BLaER1 treated with 17β-estradiol and CSF1 and Interleukin-3, amounts not matched to agents 10 nM and 100 nM (cell line): ENCODE measurements around the gene SLC7A6OS.
A peak's percentile ranks its signal among the peaks of the same experiment; 100 is the strongest.

ENCODE experiments used
- H3K27ac ChIP-seq, 11 experiments: shearing (Covaris generic); formaldehyde crosslinking; 2 replicates each; pipeline ENCODE4 v1.8.1; 2022
- H3K27me3 ChIP-seq, 11 experiments: shearing (Covaris generic); formaldehyde crosslinking; 2 replicates each; pipeline ENCODE4 v1.8.1; 2022
- H3K36me3 ChIP-seq, 11 experiments: shearing (Covaris generic); formaldehyde crosslinking; 2 replicates each; pipeline ENCODE4 v1.8.1; 2022
- H3K4me1 ChIP-seq, 10 experiments: shearing (Covaris generic); formaldehyde crosslinking; 2 replicates each; pipeline ENCODE4 v1.8.1; 2022
- H3K4me2 ChIP-seq, 11 experiments: shearing (Covaris generic); formaldehyde crosslinking; 2 replicates each; pipeline ENCODE4 v1.8.1; 2022
- H3K4me3 ChIP-seq, 10 experiments: shearing (Covaris generic); formaldehyde crosslinking; 2 replicates each; pipeline ENCODE4 v1.8.1; 2022
- H3K9ac ChIP-seq, 11 experiments: shearing (Covaris generic); formaldehyde crosslinking; 2 replicates each; pipeline ENCODE4 v1.8.1; 2022
- H3K9me3 ChIP-seq, 11 experiments: shearing (Covaris generic); formaldehyde crosslinking; replicated peaks in 1 of 11; 2 replicates each; pipeline ENCODE4 v1.8.1; 2022
- H4K20me1 ChIP-seq, 11 experiments: shearing (Covaris generic); formaldehyde crosslinking; 2 replicates each; pipeline ENCODE4 v1.8.1; 2022
- Cebpa-rat ChIP-seq, 11 experiments: shearing (Covaris generic); IDR thresholded peaks; 2 replicates each; pipeline ENCODE4 v1.8.1; 2022

SLC7A6OS gene

DNA sequence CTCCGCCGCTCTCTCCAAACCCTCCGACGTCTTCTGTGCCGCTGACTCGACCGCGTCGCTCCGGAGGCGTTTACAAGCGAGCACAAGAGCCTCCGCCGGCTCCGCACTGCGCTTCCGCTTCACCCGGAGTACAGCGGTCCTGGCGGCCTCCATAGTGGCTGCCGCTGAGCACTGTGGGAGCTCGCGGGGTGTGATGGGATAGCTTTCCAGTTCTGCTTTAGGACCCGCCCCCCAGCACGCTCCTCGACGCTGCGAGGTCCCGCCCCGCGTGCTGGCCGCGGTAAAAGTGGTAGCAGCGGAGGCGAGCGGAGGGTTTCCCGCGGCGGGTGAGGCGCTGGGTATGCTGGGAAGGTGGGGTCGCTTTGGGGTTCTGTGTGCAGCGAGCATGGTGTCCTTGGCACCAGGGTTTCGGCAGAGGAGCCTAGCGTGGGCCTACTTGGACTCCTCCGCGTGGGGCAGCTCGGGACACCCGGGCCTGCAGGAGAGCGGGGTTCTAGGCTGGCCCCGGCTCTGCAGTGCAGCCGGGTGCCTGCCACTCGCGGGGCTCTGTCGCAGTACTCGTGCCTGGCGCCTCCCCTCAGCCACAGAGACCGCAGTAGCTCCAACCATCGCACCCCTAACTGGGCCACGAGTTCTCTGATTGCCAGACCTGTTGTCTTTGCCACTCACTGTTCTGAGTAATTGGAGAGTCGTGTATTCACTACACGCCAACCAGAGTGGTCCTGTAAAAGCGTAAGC is at the start of gene SLC7A6OS, which contains the start of gene PRMT7:
Gene SLC7A6OS (minus strand): TSS at position 173 of the 738 bp plus-strand sequence. CDS start 20 bp downstream, at position 153.
Gene PRMT7 (plus strand): TSS at position 246 of the 738 bp plus-strand sequence. CDS start 4,961 bp downstream, outside the sequence.
- H3K27me3 ChIP-seq, result no peaks in the 10 kb centered on the region
- H3K9me3 ChIP-seq, result no peaks in the 10 kb centered on the region
- peaks cover 4 to 44% (median 26%) of the 10 kb centered on the region in 11 experiments; a peak in 19 of 22 replicates for H4K20me1 ChIP-seq
- TF ChIP-seq Cebpa-rat (IDR thresholded peaks at IDR 0.05), result no peak
- peak within 1 kb of the TSS; percentile 91 to 100 (median 94) for H3K4me2 ChIP-seq
- peak within 1 kb of the TSS; percentile 89 to 97 (median 92) for H3K9ac ChIP-seq
- H3K4me3 ChIP-seq, result peak within 1 kb of the TSS; percentile 84 to 98 (median 94)
- H3K36me3 ChIP-seq, result peaks cover 54 to 72% (median 63%) of the 10 kb centered on the region in 11 experiments
- H3K27ac ChIP-seq, result peak within 1 kb of the TSS; percentile 56 to 91 (median 85)
- H3K4me1 ChIP-seq, result peaks cover 27 to 38% (median 31%) of the 10 kb centered on the region in 10 experiments

DNA sequence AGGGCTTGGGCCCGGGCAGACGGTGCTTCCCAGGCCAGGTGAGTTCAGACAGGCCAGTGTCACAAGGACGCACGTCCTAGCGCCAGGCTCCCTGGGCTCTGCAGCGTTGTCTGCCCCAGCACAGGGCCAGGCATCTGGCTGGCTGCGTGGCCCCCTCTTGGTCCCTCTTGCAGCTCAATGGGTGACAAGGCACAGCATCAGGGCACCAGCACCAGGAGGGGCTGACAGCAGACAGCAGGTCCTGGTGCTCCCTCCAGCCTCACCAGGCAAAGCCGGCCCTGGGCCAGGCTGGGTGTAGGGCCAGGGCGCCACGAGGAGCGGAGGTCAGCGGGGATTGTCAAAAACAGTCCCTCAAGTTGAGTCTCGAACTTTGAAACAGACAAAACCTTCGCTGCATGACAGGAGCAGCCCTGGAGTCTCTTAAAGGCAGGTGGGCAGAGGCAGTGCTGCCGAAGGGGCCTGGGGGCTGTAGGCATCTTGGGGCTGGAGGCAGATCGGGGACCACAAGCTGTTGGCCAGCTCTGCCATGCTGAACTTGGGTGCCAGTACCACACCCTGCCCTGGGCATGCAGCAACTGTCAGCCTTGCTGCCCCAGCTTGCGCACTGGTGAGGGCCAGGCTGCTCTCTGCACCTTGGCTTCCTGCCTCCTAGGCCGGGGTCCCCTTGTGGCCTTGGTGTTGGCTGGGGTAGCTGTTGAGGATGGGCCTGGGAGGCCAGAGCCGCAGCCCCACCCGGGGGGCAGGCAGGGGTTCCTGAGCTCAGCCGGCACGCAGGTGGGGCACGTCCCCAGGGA is 48.8 kb upstream of the SLC7A6OS start:
- TF ChIP-seq Cebpa-rat (IDR thresholded peaks at IDR 0.05), result no peak
- peaks cover 84 to 100% (median 100%) of the 10 kb centered on the region in 10 experiments for H3K4me1 ChIP-seq
- H3K4me3 ChIP-seq, result peak overlapping the region in 2 of 10 experiments; percentile 10 to 12; a peak in 3 of 20 replicates
- H3K27ac ChIP-seq, result peak overlapping the region in 7 of 11 experiments; percentile 30 to 87 (median 74); a peak in 13 of 22 replicates
- H3K36me3 ChIP-seq, result peaks cover 18 to 45% (median 22%) of the 10 kb centered on the region in 11 experiments; a peak in 21 of 22 replicates
- H3K9me3 ChIP-seq, result no peaks in the 10 kb centered on the region
- peak overlapping the region in 8 of 11 experiments; percentile 21 to 76 (median 52); a peak in 12 of 22 replicates for H3K9ac ChIP-seq
- H3K27me3 ChIP-seq, result peaks cover 0 to 45% (median 0%) of the 10 kb centered on the region in 11 experiments; a peak in 5 of 22 replicates
- peaks cover 0 to 95% (median 19%) of the 10 kb centered on the region in 11 experiments; a peak in 11 of 22 replicates for H4K20me1 ChIP-seq
- peak overlapping the region; percentile 85 to 100 (median 96) for H3K4me2 ChIP-seq

DNA sequence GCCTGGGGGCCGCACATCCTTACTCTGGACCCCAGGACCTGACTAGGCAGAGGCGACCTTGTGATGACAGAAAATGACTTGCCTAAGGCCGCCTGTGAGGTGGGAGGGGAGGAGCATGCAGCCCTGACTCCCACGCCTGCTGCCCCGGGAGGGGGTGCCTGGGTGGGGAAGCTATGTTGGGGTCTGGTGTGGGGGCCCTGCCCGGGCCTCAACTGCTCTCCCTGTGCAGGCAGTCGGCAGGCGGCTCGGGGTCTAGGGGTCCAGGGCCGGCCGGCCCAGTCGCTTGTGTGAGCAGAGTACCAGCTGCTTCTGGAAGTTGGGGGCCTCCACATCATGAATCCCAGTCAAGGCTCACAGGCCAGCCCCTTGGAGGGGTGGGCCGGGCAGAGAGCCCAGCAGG is 48.2 kb upstream of the SLC7A6OS start:
- H3K9ac ChIP-seq, result peak overlapping the region in 9 of 11 experiments; percentile 2 to 76 (median 54); a peak in 17 of 22 replicates

DNA sequence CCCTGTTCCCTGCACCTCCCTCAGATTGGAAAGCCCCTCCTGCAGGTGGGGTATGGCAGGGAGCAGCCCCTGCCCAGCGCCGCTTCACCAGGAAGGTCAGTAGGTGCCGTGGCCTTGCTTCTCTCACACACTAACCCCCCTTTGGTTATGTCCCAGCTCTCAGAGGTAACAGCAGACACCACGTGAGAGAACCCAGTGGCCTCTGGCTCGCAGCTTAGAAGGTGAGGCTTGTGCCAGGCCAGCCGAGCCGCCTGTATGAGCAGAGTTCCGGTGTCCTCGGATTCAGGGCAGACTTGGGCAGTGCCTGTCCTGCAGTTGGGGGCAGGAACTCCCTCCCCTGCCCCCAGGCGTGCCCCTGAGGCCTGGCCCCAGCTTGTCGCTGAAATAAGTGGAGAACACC is 47.2 kb upstream of the SLC7A6OS start:
- Histone ChIP-seq H3K4me2 (peak overlapping the region; percentile 85 to 100 (median 96)), H3K9me3 (no peaks in the 10 kb centered on the region), H3K4me3 (peak overlapping the region in 1 of 10 experiments; percentile 55; a peak in 3 of 20 replicates), H3K4me1 (peaks cover 73 to 87% (median 85%) of the 10 kb centered on the region in 10 experiments), H4K20me1 (peaks cover 0 to 93% (median 20%) of the 10 kb centered on the region in 11 experiments; a peak in 11 of 22 replicates), H3K36me3 (peaks cover 35 to 62% (median 38%) of the 10 kb centered on the region in 11 experiments), H3K27ac (peak overlapping the region in 7 of 11 experiments; percentile 48 to 87 (median 82); a peak in 14 of 22 replicates), H3K9ac (peak overlapping the region in 9 of 11 experiments; percentile 20 to 76 (median 53); a peak in 13 of 22 replicates), H3K27me3 (peaks cover 0 to 58% (median 0%) of the 10 kb centered on the region in 11 experiments; a peak in 5 of 22 replicates)
- no peak for TF ChIP-seq Cebpa-rat (IDR thresholded peaks at IDR 0.05)

More for the DNA sequence above, 48.2 kb upstream of the SLC7A6OS start:
- Histone ChIP-seq H4K20me1 (peaks cover 0 to 93% (median 20%) of the 10 kb centered on the region in 11 experiments; a peak in 11 of 22 replicates), H3K4me1 (peaks cover 77 to 98% (median 95%) of the 10 kb centered on the region in 10 experiments), H3K9me3 (no peaks in the 10 kb centered on the region), H3K4me3 (peak overlapping the region in 1 of 10 experiments; percentile 12; a peak in 1 of 20 replicates), H3K27ac (peak overlapping the region in 7 of 11 experiments; percentile 30 to 87 (median 74); a peak in 13 of 22 replicates), H3K4me2 (peak overlapping the region; percentile 85 to 100 (median 96)), H3K36me3 (peaks cover 25 to 52% (median 28%) of the 10 kb centered on the region in 11 experiments), H3K27me3 (peaks cover 0 to 51% (median 0%) of the 10 kb centered on the region in 11 experiments; a peak in 5 of 22 replicates)
- no peak for TF ChIP-seq Cebpa-rat (IDR thresholded peaks at IDR 0.05)

DNA sequence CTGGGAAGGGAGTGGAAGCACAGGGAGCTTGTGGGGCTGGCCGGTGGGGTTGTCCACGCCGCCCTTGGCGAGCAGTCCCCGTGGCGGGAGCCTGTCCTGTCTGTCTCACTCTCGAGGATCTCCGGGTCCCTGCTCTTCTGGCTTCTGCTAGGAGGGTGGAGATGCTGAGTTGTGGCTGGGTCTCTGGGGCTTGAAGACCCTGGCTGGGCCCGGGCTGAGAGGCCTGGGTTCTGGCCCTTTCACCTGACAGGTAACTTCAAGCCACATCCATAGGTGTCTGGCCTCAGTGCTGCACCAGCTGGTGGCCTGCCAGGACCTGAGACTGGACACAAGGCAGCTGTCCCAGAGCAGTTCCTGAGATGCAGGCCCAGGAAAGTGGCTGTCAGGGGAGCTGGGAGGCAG is 46.8 kb upstream of the SLC7A6OS start:
- no peak for TF ChIP-seq Cebpa-rat (IDR thresholded peaks at IDR 0.05)
- H3K9me3 ChIP-seq, result no peaks in the 10 kb centered on the region
- peak overlapping the region in 5 of 10 experiments; percentile 9 to 55 (median 41); a peak in 5 of 20 replicates for H3K4me3 ChIP-seq
- H3K4me1 ChIP-seq, result peaks cover 73 to 86% (median 81%) of the 10 kb centered on the region in 10 experiments
- peaks cover 39 to 66% (median 42%) of the 10 kb centered on the region in 11 experiments for H3K36me3 ChIP-seq
- H3K9ac ChIP-seq, result peak overlapping the region in 9 of 11 experiments; percentile 20 to 76 (median 53); a peak in 14 of 22 replicates
- peaks cover 0 to 56% (median 0%) of the 10 kb centered on the region in 11 experiments; a peak in 5 of 22 replicates for H3K27me3 ChIP-seq
- H4K20me1 ChIP-seq, result peaks cover 0 to 92% (median 20%) of the 10 kb centered on the region in 11 experiments; a peak in 11 of 22 replicates
- peak overlapping the region; percentile 85 to 100 (median 96) for H3K4me2 ChIP-seq
- H3K27ac ChIP-seq, result peak overlapping the region in 8 of 11 experiments; percentile 47 to 87 (median 78); a peak in 15 of 22 replicates

DNA sequence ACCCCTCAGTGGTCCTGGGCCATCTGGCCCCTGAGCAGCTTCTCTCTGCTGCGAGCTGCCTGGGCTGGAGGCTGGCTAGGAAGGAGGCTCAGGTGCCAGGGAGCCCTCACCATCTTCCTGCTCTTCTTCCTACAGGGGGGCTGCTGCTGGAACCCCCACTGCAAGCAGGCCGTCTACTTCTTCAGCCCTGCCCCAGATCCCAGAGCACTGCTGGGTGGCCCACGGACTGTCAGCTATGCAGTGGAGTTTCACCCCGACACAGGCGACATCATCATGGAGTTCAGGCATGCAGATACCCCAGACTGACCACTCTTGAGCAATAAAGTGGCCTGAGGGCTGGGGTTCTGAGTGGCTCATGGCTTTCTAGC is 46.2 kb upstream of the SLC7A6OS start:
- Histone ChIP-seq H3K4me3 (peak overlapping the region in 7 of 10 experiments; percentile 9 to 55 (median 41); a peak in 11 of 20 replicates), H3K4me2 (peak overlapping the region; percentile 85 to 100 (median 96)), H3K9me3 (no peaks in the 10 kb centered on the region), H3K4me1 (peaks cover 67 to 86% (median 79%) of the 10 kb centered on the region in 10 experiments), H3K27ac (peak overlapping the region in 8 of 11 experiments; percentile 47 to 87 (median 78); a peak in 17 of 22 replicates), H3K36me3 (peaks cover 44 to 72% (median 47%) of the 10 kb centered on the region in 11 experiments), H4K20me1 (peaks cover 0 to 90% (median 20%) of the 10 kb centered on the region in 11 experiments; a peak in 11 of 22 replicates), H3K9ac (peak overlapping the region in 8 of 11 experiments; percentile 17 to 76 (median 60); a peak in 15 of 22 replicates), H3K27me3 (peaks cover 0 to 50% (median 0%) of the 10 kb centered on the region in 11 experiments; a peak in 5 of 22 replicates)
- no peak for TF ChIP-seq Cebpa-rat (IDR thresholded peaks at IDR 0.05)

DNA sequence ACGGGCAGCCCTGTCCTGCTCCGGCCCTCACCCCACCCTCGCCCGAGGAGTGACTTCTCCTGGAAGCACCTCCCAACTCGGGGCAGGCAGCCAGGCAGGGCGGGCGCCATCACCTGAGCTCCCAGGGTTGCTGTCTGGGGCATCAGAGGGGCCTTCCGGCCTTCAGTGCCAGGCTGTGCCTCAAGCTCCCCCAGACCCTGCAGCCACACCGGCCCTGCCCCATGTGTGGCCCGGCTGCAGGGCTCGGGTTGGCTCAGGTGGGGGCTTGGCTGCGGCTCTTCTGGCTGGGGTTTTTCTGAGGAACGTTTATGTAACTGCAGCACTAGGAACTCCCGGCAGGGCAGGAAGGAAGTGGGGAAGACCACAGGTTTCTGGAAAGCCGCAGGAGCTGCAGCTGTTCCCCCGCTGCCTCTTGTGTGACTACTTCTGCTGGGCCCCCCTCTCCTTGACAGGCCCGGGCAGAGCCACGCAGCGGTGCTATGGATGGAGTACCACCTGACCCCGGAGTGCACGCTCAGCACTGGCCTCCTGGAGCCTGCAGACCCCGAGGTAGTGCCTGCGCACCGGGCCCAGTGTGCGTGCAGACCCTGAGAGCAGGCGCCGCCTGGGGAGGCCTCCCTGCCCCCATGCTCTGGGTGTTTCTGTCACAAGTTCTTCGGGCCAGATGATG is 45.6 kb upstream of the SLC7A6OS start:
- Histone ChIP-seq H3K9ac (peak overlapping the region in 8 of 11 experiments; percentile 46 to 76 (median 66); a peak in 18 of 22 replicates), H3K9me3 (no peaks in the 10 kb centered on the region), H3K4me3 (peak overlapping the region in 8 of 10 experiments; percentile 18 to 55 (median 47); a peak in 14 of 20 replicates), H3K27ac (peak overlapping the region in 8 of 11 experiments; percentile 60 to 87 (median 80); a peak in 17 of 22 replicates), H3K4me2 (peak overlapping the region; percentile 85 to 100 (median 96)), H4K20me1 (peaks cover 0 to 90% (median 20%) of the 10 kb centered on the region in 11 experiments; a peak in 11 of 22 replicates), H3K27me3 (peaks cover 0 to 47% (median 0%) of the 10 kb centered on the region in 11 experiments; a peak in 5 of 22 replicates), H3K4me1 (peaks cover 64 to 86% (median 79%) of the 10 kb centered on the region in 10 experiments), H3K36me3 (peaks cover 46 to 77% (median 52%) of the 10 kb centered on the region in 11 experiments)
- TF ChIP-seq Cebpa-rat (IDR thresholded peaks at IDR 0.05), result peak in 2 of 11 experiments; percentile 33 to 41; a peak in 2 of 22 replicates
